Globus pallidus (tissue), 1 donor: ENCODE results near the gene RAP1GAP2.
A peak's percentile ranks its signal among the peaks of the same experiment; 100 is the strongest.

ENCODE experiments used
- DNase-seq: peaks from one replicate; pipeline ENCODE4 v3.0.0-alpha.2; 2015; ENCODE audit warnings: low spot score

The RAP1GAP2 gene

GRCh38 chr17:2786176-2786881 is 9.9 kb upstream of the RAP1GAP2 start:
- DNase-seq = peak; percentile 55

DNA sequence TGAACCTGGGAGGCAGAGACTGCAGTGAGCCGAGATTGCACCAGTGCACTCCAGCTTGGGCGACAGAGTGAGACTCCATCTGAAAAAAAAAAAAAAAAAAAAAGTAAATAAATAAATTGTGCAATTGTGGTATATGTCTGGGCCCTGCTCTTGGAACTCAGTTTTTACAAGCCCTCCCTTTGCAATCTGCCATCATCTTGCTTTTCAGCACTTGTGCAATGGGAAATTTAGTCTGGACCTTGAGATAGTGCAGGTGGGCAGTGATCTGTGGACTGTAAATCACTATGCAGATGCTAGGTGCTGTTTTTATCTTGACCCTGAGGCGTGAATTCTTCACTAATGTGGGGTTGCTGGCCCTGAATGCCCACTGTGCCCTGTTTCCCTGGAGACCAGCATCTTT is 6.5 kb upstream of the RAP1GAP2 start:
- no peak for DNase-seq

- no peak for DNase-seq
Measured at GRCh38 chr17:2792366-2793169, 3.7 kb upstream of the RAP1GAP2 start.

DNA sequence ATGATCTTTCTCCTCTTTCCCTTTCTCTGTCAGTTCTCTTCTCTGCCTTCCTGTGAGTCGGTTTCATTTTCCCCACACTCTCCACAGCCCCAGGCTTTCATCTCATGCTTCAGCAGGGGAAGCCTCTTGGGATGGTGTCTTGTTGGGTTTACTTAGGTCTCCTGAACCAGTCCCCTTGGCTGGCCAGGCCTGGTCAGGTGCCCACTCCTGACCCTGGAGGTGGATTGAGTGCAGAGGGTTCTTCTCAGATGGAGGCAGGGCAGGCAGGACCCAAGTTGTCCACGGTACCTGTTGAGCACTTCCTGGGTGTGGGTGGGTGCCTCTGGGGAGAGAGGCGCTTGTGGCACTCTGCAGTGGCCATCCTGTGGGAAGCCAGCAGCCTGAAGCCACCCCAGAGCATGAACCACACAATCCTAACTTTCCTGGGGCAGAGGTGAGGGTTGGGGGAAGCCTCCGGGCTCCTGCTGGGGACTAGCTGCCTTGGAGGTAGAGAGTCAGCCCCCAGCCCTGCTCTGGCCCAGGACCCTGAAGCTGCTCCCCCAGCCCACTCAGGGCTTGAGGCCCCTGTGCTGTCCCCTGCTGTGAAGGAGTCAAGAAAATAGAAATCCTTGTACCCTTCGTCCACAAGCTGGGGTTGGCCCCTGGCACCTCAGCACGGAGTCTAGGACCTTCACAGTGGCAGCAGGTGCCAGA is 2.0 kb upstream of the RAP1GAP2 start:
- DNase-seq = no peak

GRCh38 chr17:2795441-2796163 is 636 bp upstream of the RAP1GAP2 start:
- DNase-seq = no peak

DNA sequence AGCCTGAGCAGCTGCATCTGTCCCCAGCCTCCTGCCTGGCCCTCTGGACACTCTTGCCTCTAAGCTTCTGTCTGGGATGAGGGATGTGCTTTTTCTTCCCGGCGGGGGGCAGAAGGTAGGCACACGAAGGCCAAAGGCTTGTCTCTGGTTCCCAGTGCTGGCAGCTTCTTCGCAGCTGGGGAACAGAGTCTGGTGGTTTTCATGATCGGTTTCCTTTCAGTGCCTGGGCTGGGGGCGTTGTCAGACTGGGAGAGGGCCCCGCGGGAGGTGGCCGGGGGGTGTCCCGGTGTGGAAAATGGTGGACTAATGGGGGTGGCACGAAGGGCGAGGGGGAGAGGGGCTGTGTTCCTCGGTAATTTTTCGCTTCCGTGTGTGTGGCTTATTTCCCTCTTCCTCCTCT is 988 bp downstream of the RAP1GAP2 start:
- no peak for DNase-seq

- no peak for DNase-seq
Measured at GRCh38 chr17:2797637-2798036, 1.4 kb downstream of the RAP1GAP2 start.

GRCh38 chr17:2798188-2798587 is 1.9 kb downstream of the RAP1GAP2 start:
- no peak for DNase-seq

DNA sequence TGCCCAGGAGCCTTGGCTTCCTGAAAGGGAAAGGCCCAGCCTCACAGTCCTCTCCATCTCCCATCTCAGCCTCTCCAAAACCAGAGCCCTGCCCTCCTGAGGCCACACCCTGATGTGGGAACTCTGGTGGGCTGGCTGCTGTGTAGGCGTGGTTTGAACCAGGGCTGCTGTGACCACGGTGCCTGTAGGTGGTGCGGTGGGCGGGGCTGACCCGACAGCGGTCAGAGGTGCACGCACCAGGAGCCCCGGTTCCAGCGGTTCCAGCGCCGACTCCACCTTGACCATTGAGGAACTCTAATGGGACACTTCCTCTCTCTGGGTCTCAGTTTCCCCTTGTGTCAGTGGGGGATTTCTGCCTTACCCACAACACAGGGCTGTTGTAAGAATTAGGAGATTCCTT is 2.4 kb downstream of the RAP1GAP2 start:
- DNase-seq = no peak

- no peak for DNase-seq
Measured at GRCh38 chr17:2799653-2800052, 3.4 kb downstream of the RAP1GAP2 start.

DNA sequence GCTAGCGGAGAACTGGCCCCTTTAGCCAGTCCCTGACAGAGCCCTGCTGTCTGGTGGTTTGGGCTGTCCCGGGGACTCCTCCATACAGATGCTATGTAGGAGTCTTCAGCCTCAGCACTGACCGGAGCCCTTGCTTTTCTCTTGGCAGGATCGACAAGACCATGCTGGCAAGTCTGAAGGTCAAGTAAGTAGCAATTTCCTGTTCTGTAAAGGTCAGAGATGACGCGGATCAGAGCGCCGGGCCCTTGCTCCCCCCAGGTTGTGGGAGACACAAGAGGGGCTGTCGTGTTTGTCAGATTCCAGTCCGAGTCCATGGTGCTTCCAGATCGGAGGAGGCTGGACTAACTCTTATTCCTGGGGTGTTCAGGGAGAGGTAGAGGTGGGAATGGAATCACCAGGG is 4.1 kb downstream of the RAP1GAP2 start:
- no peak for DNase-seq

DNA sequence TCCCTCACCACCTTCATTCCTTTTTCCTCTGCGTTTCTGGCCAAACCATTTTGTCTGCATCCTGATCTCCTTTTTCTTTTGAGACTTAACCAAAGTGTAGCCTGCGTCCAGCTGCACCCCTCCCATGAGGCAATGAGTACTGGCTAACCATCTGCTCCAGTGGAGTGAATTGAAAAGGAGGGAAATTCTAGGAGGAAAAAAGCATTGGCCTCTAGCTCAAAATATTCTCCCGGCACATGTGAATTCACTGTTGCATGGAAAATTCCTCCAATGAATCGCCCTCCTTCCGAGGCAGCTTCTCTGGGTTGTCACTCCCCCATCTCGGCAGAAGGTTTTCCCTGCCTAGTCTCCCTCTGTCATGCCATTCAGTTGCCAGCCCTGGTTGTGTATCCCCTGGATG is 5.6 kb downstream of the RAP1GAP2 start:
- no peak for DNase-seq

DNA sequence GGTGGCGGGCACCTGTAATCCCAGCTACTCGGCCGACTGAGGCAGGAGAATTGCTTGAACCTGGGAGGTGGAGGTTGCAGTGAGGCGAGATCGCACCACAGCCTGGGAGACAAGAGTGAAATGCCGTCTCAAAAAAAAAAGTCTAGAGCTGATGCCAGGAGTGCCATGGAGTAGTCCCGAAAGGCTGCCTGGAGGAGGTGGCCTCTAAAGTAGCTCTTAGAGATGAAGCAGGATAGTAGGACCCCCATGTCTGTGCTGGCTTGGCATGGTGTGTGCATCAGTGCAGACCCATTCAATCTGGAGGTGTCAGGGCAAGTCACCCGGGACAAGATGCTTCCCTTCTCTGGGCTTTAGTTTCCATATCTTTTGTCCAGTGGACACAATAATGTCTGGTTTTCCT is 6.3 kb downstream of the RAP1GAP2 start:
- no peak for DNase-seq

DNA sequence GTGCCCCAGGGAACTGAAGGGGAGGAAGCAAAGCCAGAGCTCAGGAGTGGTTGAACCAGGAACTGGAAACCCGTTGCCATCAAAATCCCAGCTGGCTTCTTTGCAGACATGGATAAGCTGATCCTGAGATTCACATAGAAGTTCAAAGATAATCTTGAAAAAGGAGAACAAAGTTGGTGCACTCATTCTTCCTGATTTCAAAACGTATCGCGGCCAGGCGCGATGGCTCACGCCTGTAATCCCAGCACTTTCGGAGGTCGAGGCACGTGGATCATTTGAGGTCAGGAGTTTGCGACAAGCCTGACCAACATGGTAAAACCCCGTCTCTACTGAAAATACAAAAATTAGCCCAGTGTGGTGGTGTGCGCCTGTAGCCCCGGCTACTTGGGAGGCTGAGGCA is 7.1 kb downstream of the RAP1GAP2 start:
- no peak for DNase-seq

- DNase-seq = no peak
Measured at GRCh38 chr17:2803971-2804370, 7.7 kb downstream of the RAP1GAP2 start.

DNA sequence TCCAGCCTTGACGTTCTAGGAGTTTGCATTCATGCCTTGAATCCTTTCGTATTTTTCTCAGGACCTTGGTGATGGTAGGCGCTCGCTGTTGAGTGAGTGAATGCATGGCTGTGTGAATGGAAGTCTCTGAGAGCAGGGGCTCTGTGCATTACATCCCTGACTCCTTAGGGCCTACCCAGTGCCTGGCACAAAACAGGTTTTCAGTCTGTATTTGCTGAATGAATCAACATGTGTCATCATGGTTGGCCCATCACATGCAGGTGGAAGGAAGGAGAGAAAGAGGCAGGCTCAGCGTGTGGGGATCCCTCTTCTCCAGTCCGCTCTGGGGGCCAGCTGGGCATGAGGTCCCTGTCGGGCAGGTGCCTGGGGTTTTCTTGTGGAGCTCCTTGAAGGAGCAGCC is 8.7 kb downstream of the RAP1GAP2 start:
- no peak for DNase-seq

DNA sequence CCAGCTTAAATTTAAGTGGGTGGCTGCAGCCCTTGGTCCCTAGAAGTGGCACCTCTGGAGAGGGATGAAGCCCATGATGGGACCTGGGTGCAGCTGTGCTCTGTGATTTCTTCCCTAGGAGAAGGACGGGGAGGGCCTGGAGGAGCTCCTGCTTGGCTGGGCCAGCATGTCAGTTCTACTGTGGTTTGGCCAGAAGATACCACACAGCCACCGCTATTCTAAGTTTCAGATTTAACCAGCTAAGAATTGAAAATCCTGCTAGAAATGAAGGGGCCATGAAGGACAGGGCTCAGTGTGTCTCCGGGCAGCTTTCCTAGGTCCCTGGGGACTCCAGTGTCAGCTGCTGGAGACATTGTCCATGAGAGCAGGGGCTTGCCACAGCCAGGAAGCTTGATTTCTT is 9.7 kb downstream of the RAP1GAP2 start:
- no peak for DNase-seq

DNA sequence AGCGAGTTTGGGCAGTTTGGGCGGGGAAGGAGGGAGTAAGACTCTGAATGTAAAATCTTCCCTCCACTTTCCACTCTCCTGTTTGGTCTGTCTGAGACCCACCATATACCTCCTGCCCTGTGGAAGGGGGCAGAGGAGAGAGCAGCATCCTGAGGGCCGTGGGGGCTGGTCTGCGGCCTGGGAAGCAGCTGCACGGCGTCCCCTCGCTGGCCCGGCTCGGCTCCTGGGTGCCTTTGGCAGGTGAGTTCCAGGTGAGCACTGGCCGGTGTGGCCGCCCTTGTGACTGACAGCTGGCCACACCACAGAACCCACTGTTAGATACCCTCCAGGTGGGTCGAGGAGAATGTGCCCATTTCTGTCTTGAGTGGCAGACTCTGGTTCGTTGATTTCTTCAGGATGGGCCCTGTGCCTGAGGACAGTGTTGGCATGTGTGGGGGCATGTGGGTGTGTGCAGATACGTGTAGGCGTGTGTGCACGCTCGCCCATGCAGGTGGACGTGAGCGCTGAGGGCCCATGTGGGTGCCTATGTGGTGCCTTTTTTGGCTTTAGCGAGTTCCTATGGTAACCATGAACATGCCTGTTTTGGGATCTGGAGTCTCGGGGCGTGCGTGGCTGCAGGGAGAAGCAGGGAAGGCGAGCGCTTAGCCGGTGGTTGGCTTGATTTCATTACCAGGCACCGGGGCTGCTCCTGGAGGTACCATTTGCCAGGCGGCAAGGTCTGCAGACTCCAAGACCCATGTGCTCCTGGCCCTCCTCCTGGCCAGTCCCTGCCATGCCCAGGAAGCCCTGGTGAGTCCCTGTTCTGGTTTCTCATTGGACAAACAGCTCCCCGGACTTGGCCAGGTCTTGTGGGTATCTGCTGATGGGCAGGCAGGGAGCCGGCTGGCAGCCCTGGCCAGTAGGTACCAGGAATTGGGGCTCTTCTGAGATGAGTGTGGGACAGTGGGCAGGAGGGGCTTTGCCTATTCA is 12.4 kb downstream of the RAP1GAP2 start:
- DNase-seq = no peak

- no peak for DNase-seq
Measured at GRCh38 chr17:2809337-2809736, 13.1 kb downstream of the RAP1GAP2 start.

GRCh38 chr17:2814049-2814448 is 17.8 kb downstream of the RAP1GAP2 start:
- no peak for DNase-seq
